HL-60 (cell line): ENCODE measurements around the gene RNASE4.
"Not testable (repeated sequence)": the region's sequence is repeated elsewhere in the genome, so short reads cannot be mapped to it uniquely, and the experiment has no call there.

Experiments used
- DNase-seq, 2 experiments: peaks; one replicate each; pipeline ENCODE4 v3.0.0-alpha.2; 2010 to 2020; ENCODE audit warnings: low read depth in 1 of 2, low spot score in 1 of 2
- H3K27ac ChIP-seq: fragments of 250-450 bp; sonication (Bioruptor Pico); replicated peaks from 2 replicates; pipeline ENCODE4 v1.5.1; 2020; ENCODE audit warnings: mild to moderate bottlenecking, moderate library complexity
- H3K27me3 ChIP-seq: fragments of 250-450 bp; sonication (Bioruptor Pico); 2 replicates; pipeline ENCODE4 v1.5.1; 2021; ENCODE audit warnings: mild to moderate bottlenecking, moderate library complexity; ENCODE audit not compliant: insufficient read depth, poor library complexity, severe bottlenecking
- H3K4me3 ChIP-seq: replicated peaks from 2 replicates; pipeline ENCODE4 v1.5.1; 2011; ENCODE audit warnings: mild to moderate bottlenecking, control low read depth, low read length; ENCODE audit not compliant: insufficient read depth
- GABPA ChIP-seq: IDR thresholded peaks from 2 replicates; pipeline ENCODE4 v1.6.1; 2012; ENCODE audit warnings: low read depth
- POLR2AphosphoS5 ChIP-seq: IDR thresholded peaks from 2 replicates; pipeline ENCODE4 v1.6.1; 2012; ENCODE audit warnings: low read depth
- SPI1 ChIP-seq: IDR thresholded peaks from 2 replicates; pipeline ENCODE4 v1.6.1; 2012; ENCODE audit warnings: low read depth, mild to moderate bottlenecking, borderline replicate concordance
- TF ChIP-seq, protein P1 (sequence below): IDR thresholded peaks from one replicate; pipeline ENCODE4 v1.5.1; 2011; ENCODE audit warnings: low read length, control low read depth, inconsistent platforms; ENCODE audit not compliant: insufficient read depth
- TF ChIP-seq, protein P2 (sequence below): IDR thresholded peaks from 2 replicates; pipeline ENCODE4 v1.6.1; 2012; ENCODE audit warnings: low read depth; ENCODE audit not compliant: insufficient replicate concordance

Gene RNASE4

DNA sequence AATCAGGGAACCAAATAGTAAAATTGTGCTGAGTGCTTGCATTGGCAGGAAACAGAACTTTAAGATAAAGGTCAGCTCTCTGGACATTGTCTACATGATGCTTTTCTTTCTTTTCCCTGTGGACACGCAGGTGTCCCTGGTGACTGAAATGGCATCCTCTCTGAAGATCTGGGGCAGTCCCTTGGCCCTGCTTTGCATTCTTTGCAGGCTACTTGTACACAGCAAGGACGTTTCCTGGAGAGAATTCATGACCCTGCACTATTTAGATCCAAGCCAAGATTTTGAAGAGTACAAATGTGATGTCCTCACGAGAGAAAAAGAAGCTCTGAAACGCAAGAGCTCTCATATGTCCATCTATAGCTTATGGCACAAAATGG is 50.1 kb downstream of the RNASE4 start:
- Histone ChIP-seq H3K27ac (no peak overlapping the region), H3K27me3 (no peaks in the 10 kb centered on the region), H3K4me3 (no peak overlapping the region)
- TF ChIP-seq POLR2AphosphoS5 (no peak), GABPA (no peak), SPI1 (no peak)
- TF ChIP-seq, protein P1, sequence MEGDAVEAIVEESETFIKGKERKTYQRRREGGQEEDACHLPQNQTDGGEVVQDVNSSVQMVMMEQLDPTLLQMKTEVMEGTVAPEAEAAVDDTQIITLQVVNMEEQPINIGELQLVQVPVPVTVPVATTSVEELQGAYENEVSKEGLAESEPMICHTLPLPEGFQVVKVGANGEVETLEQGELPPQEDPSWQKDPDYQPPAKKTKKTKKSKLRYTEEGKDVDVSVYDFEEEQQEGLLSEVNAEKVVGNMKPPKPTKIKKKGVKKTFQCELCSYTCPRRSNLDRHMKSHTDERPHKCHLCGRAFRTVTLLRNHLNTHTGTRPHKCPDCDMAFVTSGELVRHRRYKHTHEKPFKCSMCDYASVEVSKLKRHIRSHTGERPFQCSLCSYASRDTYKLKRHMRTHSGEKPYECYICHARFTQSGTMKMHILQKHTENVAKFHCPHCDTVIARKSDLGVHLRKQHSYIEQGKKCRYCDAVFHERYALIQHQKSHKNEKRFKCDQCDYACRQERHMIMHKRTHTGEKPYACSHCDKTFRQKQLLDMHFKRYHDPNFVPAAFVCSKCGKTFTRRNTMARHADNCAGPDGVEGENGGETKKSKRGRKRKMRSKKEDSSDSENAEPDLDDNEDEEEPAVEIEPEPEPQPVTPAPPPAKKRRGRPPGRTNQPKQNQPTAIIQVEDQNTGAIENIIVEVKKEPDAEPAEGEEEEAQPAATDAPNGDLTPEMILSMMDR: no peak
- TF ChIP-seq, protein P2, sequence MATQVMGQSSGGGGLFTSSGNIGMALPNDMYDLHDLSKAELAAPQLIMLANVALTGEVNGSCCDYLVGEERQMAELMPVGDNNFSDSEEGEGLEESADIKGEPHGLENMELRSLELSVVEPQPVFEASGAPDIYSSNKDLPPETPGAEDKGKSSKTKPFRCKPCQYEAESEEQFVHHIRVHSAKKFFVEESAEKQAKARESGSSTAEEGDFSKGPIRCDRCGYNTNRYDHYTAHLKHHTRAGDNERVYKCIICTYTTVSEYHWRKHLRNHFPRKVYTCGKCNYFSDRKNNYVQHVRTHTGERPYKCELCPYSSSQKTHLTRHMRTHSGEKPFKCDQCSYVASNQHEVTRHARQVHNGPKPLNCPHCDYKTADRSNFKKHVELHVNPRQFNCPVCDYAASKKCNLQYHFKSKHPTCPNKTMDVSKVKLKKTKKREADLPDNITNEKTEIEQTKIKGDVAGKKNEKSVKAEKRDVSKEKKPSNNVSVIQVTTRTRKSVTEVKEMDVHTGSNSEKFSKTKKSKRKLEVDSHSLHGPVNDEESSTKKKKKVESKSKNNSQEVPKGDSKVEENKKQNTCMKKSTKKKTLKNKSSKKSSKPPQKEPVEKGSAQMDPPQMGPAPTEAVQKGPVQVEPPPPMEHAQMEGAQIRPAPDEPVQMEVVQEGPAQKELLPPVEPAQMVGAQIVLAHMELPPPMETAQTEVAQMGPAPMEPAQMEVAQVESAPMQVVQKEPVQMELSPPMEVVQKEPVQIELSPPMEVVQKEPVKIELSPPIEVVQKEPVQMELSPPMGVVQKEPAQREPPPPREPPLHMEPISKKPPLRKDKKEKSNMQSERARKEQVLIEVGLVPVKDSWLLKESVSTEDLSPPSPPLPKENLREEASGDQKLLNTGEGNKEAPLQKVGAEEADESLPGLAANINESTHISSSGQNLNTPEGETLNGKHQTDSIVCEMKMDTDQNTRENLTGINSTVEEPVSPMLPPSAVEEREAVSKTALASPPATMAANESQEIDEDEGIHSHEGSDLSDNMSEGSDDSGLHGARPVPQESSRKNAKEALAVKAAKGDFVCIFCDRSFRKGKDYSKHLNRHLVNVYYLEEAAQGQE: no peak
- no peak for DNase-seq

DNA sequence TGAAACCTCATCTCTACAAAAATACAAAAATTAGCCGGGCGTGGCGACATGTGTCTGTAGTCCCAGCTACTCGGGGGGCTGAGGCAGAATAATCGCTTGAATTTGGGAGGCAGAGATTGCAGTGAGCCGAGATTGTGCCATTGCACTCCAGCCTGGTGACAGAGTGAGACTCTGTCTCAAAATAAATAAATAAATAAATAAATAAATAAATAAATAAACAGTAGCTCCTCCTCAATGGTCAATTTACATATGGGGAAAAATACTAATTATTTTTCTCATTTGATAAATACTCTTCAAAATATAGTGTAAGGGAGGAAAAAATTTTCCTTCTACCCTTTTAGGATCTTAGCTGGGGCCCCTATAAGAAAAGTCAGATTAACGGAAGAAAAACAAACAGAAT is 53.9 kb downstream of the RNASE4 start:
- H3K4me3 ChIP-seq, H3K27me3 ChIP-seq, DNase-seq, H3K27ac ChIP-seq: not testable (repeated sequence)

DNA sequence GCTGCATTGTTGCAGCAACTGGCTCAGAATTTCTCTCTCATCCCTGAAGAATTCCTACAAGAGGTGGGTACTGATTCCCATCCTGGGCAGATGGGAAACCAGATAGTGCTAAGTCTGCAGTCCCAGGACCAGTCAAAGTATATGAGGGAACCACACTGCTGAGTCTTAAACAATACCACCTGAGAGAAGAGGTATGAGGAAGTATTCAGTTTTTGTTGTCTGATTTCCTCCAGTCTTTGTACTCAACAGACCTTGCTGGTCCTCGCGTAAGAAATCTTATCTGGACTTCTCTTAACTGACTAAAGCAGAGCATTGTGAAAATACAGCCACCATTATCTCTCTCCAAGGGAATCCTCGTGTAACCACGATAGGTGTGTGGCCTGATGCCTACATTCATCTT is 57.8 kb downstream of the RNASE4 start:
- DNase-seq: no peak
- H3K27ac ChIP-seq: no peak overlapping the region
- H3K27me3 ChIP-seq: no peaks in the 10 kb centered on the region
- TF ChIP-seq GABPA: no peak
- TF ChIP-seq, protein P2: no peak
- TF ChIP-seq POLR2AphosphoS5: no peak
- TF ChIP-seq SPI1: no peak
- TF ChIP-seq, protein P1: no peak
- H3K4me3 ChIP-seq: no peak overlapping the region

DNA sequence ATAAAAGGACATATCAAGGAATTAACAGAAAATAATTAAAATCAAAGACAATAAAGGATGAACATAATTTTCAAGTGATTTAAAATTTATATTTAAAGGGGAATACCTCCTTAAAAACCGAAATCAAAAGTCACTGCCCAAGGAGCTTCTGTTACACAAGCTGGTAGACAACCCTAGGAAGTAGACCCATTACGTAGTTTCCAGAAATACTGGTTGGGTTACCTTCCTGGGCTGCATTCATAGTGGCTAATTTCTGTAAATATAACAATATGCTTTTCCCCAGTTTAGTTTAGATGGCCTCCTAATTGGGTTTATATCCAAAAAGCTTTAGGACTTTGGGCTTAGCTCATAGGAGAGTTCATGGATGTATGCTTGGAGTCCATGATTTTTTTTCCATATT is 59.2 kb downstream of the RNASE4 start:
- H3K27me3 ChIP-seq: no peaks in the 10 kb centered on the region
- no peak for DNase-seq
- H3K4me3 ChIP-seq: no peak overlapping the region
- TF ChIP-seq GABPA: no peak
- TF ChIP-seq, protein P1: no peak
- TF ChIP-seq SPI1: no peak
- TF ChIP-seq POLR2AphosphoS5: no peak
- TF ChIP-seq, protein P2: no peak
- no peak overlapping the region for H3K27ac ChIP-seq
